Astrocyte (in vitro differentiated cells and primary cell): ENCODE measurements around the gene KIF26B.

Experiments used
- CTCF ChIP-seq: IDR thresholded peaks from 2 replicates; pipeline ENCODE4 v1.5.1; 2011; ENCODE audit warnings: low read depth, mild to moderate bottlenecking, inconsistent platforms, low read length, moderate library complexity; ENCODE audit not compliant: insufficient read depth
- EZH2 ChIP-seq: IDR thresholded peaks from 2 replicates; pipeline ENCODE4 v1.6.1; 2012; ENCODE audit warnings: mild to moderate bottlenecking, low read length, inconsistent platforms; ENCODE audit not compliant: insufficient read depth

- TF ChIP-seq CTCF = no peak
- TF ChIP-seq EZH2 = no peak
These were observed 36.7 kb upstream of the KIF26B start for GRCh38 chr1:245118066-245118465.
